Neural progenitor cell (in vitro differentiated cells): Measurements from ENCODE around the gene CASR.

Source experiments
- CTCF ChIP-seq: fragments of 200-600 bp; sonication (generic); IDR thresholded peaks from 2 replicates; pipeline ENCODE4 v1.5.1; 2017; ENCODE audit warnings: antibody characterized with exemption, mild to moderate bottlenecking
- EZH2 ChIP-seq: fragments of 200-600 bp; sonication (generic); IDR thresholded peaks from 2 replicates; pipeline ENCODE4 v1.6.1; 2017; ENCODE audit warnings: antibody characterized with exemption, mild to moderate bottlenecking, moderate library complexity
- EZH2phosphoT487 ChIP-seq: fragments of 200-600 bp; sonication (generic); IDR thresholded peaks from 2 replicates; pipeline ENCODE4 v1.6.1; 2017; ENCODE audit warnings: antibody characterized with exemption

- no peak for TF ChIP-seq CTCF
- no peak for TF ChIP-seq EZH2
- TF ChIP-seq EZH2phosphoT487: no peak
These were observed 1.1 kb downstream of the CASR start for GRCh38 chr3:122184591-122184929.
